ENCODE data around the gene PAX2.

Gene PAX2

GRCh38 chr10:100878291-100878910 lies 133.0 kb downstream of the PAX2 start:
- DNase-seq (ENCODE audit: low read depth), result peak; percentile 21
- peak; percentile 83 for TF ChIP-seq CTCF (conservative IDR thresholded peaks at IDR 0.05; ENCODE audit: low read depth, low read length)
- no peak overlapping the region for H3K4me3 ChIP-seq (ENCODE audit: low read length)

Measured in retinal pigment epithelial cell (primary cell).